Neural cell (in vitro differentiated cells): ENCODE results near the gene CRHR1. TPM values are rescaled to one million over a fixed set of nuclear protein-coding genes. Genes with fewer than 3 reads are reported as not detected.

Experiments used
- H2AFZ ChIP-seq: fragments of 200-600, 300-800 bp; sonication (generic), shearing (Covaris generic); 2 replicates; pipeline ENCODE4 v1.6.0; 2014; ENCODE audit warnings: low read depth, mild to moderate bottlenecking, antibody characterized with exemption, low read length, moderate library complexity
- H3F3A ChIP-seq: fragments of 200-600 bp; shearing (Covaris generic); 2 replicates; pipeline ENCODE4 v1.6.1; 2016; ENCODE audit warnings: mild to moderate bottlenecking, moderate library complexity, mixed read lengths, antibody characterized with exemption, low read length; ENCODE audit not compliant: insufficient read depth, poor library complexity, severe bottlenecking
- H3K27ac ChIP-seq: fragments of 200-600, 300-800 bp; sonication (generic), shearing (Covaris generic); 2 replicates; pipeline ENCODE4 v1.5.1; 2014; ENCODE audit warnings: mild to moderate bottlenecking, low read length, moderate library complexity
- H3K27me3 ChIP-seq: fragments of 300-800, 200-600 bp; sonication (generic), shearing (Covaris generic); 2 replicates; pipeline ENCODE4 v1.6.0; 2014; ENCODE audit warnings: mild to moderate bottlenecking, low read depth, low read length, moderate library complexity; ENCODE audit not compliant: insufficient read depth
- H3K36me3 ChIP-seq: fragments of 300-800, 200-600 bp; sonication (generic), shearing (Covaris generic); 2 replicates; pipeline ENCODE4 v1.5.1; 2014; ENCODE audit warnings: mild to moderate bottlenecking, antibody characterized with exemption, low read length, moderate library complexity; ENCODE audit not compliant: insufficient read depth
- H3K4me2 ChIP-seq: fragments of 300-800, 200-600 bp; sonication (generic), shearing (Covaris generic); 2 replicates; pipeline ENCODE4 v1.6.0; 2014; ENCODE audit warnings: mild to moderate bottlenecking, low read length
- H3K4me3 ChIP-seq: fragments of 300-800, 200-600 bp; sonication (generic), shearing (Covaris generic); 2 replicates; pipeline ENCODE4 v1.5.1; 2014; ENCODE audit warnings: mild to moderate bottlenecking, low read length, moderate library complexity
- H3K79me2 ChIP-seq: fragments of 200-600 bp; shearing (Covaris generic); replicated peaks from 2 replicates; pipeline ENCODE4 v1.6.0; 2014; ENCODE audit warnings: mild to moderate bottlenecking, low read length, moderate library complexity; ENCODE audit not compliant: insufficient read depth
- H3K9ac ChIP-seq: fragments of 300-800, 200-600 bp; sonication (generic), shearing (Covaris generic); 2 replicates; pipeline ENCODE4 v1.6.1; 2016; ENCODE audit warnings: mild to moderate bottlenecking, low read length, mixed read lengths
- H3K9me2 ChIP-seq: fragments of 200-600 bp; shearing (Covaris generic); 2 replicates; pipeline ENCODE4 v1.6.1; 2016; ENCODE audit warnings: mild to moderate bottlenecking, low read length, mixed read lengths; ENCODE audit not compliant: insufficient read depth
- H3K9me3 ChIP-seq: fragments of 200-600, 300-800 bp; sonication (generic), shearing (Covaris generic); 2 replicates; pipeline ENCODE4 v1.6.1; 2016; ENCODE audit warnings: mild to moderate bottlenecking, mixed run types, low read length, moderate library complexity, mixed read lengths
- H4K20me1 ChIP-seq: fragments of 200-600 bp; shearing (Covaris generic); 2 replicates; pipeline ENCODE4 v1.6.1; 2016; ENCODE audit warnings: mild to moderate bottlenecking, mixed run types; ENCODE audit not compliant: insufficient read depth
- CTCF ChIP-seq: fragments of 450-650 bp; IDR thresholded peaks from 2 replicates; pipeline ENCODE4 v1.5.1; 2014; ENCODE audit warnings: antibody characterized with exemption, mild to moderate bottlenecking, moderate library complexity; ENCODE audit not compliant: poor library complexity, severe bottlenecking
- EP300 ChIP-seq: fragments of 450-650 bp; conservative IDR thresholded peaks from 2 replicates; pipeline ENCODE4 v1.6.1; 2014; ENCODE audit warnings: antibody characterized with exemption, mild to moderate bottlenecking, moderate library complexity; ENCODE audit not compliant: poor library complexity, severe bottlenecking
- EZH2 ChIP-seq: fragments of 200-600, 300-800 bp; shearing (Covaris generic), sonication (generic); IDR thresholded peaks from 2 replicates; pipeline ENCODE4 v1.6.1; 2014; ENCODE audit warnings: antibody characterized with exemption, low read length, borderline replicate concordance, mild to moderate bottlenecking; ENCODE audit not compliant: insufficient read depth, poor library complexity, severe bottlenecking
- MXI1 ChIP-seq: fragments of 450-650 bp; conservative IDR thresholded peaks from 2 replicates; pipeline ENCODE4 v1.6.1; 2014; ENCODE audit warnings: antibody characterized with exemption, mild to moderate bottlenecking; ENCODE audit not compliant: poor library complexity, severe bottlenecking
- POLR2AphosphoS5 ChIP-seq: IDR thresholded peaks from 2 replicates; pipeline ENCODE4 v1.6.1; 2012
- RAD21 ChIP-seq: fragments of 450-650 bp; conservative IDR thresholded peaks from 2 replicates; pipeline ENCODE4 v1.6.1; 2014; ENCODE audit warnings: antibody characterized with exemption, mild to moderate bottlenecking, moderate library complexity
- REST ChIP-seq: IDR thresholded peaks from 2 replicates; pipeline ENCODE4 v1.6.1; 2012; ENCODE audit warnings: borderline replicate concordance
- SMC3 ChIP-seq: fragments of 450-650 bp; conservative IDR thresholded peaks from 2 replicates; pipeline ENCODE4 v1.6.1; 2014; ENCODE audit warnings: antibody characterized with exemption, mild to moderate bottlenecking, moderate library complexity; ENCODE audit not compliant: poor library complexity
- TAF1 ChIP-seq: IDR thresholded peaks from 2 replicates; pipeline ENCODE4 v1.6.1; 2012; ENCODE audit warnings: low read depth
- polyA plus RNA-seq: library from polyadenylated mRNA; depleted of rRNA; stranded (reverse); fragments of >200 nt; gene quantifications from 2 replicates; pipeline ENCODE4 v1.2.3, GENCODE V29; 2014

Gene CRHR1
- polyA plus RNA-seq, 1 donor from 2014 or later: 4.5 TPM

DNA sequence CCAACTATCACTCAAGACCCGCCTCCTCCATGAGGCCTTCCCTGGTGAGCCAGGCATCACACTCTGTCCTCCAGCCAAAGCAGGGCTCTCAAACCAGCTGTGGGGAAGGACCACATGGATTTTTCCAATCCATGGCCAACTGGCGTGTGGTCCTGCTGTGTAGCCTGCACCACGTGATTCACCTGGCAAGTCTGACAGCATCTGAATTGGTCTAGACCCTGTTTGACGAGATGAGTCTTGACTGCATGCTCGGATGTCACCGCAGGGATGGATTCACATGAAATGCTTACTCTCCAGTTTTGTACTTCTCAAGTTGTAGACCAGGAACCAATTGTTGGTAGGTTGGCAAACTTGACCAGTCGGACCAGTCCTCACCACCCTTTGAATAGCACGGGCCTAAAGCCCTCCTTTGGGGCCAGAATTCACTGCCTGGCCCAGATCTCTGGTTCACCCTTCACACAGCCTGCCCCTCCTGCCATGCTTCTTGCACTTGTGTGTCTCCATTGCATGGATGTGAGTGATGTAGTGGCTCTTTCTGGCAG lies 9.9 kb downstream of the CRHR1 start:
- no peaks in the 10 kb centered on the region for H3K79me2 ChIP-seq

GRCh38 chr17:45794840-45795239 lies 10.7 kb downstream of the CRHR1 start:
- Histone ChIP-seq H3K9ac (no peak overlapping the region), H4K20me1 (no peaks in the 10 kb centered on the region), H3K9me2 (no peaks in the 10 kb centered on the region), H3K36me3 (no peaks in the 10 kb centered on the region), H2AFZ (no peak overlapping the region), H3K27ac (no peak overlapping the region), H3K27me3 (no peaks in the 10 kb centered on the region), H3K79me2 (no peaks in the 10 kb centered on the region), H3K4me2 (no peak overlapping the region), H3F3A (no peaks in the 10 kb centered on the region), H3K4me3 (no peak overlapping the region), H3K9me3 (no peaks in the 10 kb centered on the region)
- TF ChIP-seq REST: no peak
- no peak for TF ChIP-seq RAD21
- TF ChIP-seq POLR2AphosphoS5: no peak
- TF ChIP-seq MXI1: no peak
- TF ChIP-seq SMC3: no peak
- no peak for TF ChIP-seq EZH2

More for the DNA sequence above, 9.9 kb downstream of the CRHR1 start:
- H3K27ac ChIP-seq: no peak overlapping the region
- H3K9ac ChIP-seq: no peak overlapping the region
- TF ChIP-seq REST (no peak), MXI1 (no peak), EP300 (no peak), SMC3 (no peak), TAF1 (no peak), RAD21 (no peak), EZH2 (no peak), CTCF (no peak), POLR2AphosphoS5 (no peak)
- no peak overlapping the region for H2AFZ ChIP-seq
- no peaks in the 10 kb centered on the region for H3K9me3 ChIP-seq
- H3K4me2 ChIP-seq: no peak overlapping the region
- no peaks in the 10 kb centered on the region for H3K36me3 ChIP-seq
- H3F3A ChIP-seq: no peaks in the 10 kb centered on the region
- H4K20me1 ChIP-seq: no peaks in the 10 kb centered on the region
- no peak overlapping the region for H3K4me3 ChIP-seq
- H3K9me2 ChIP-seq: no peaks in the 10 kb centered on the region
- H3K27me3 ChIP-seq: no peaks in the 10 kb centered on the region
